Ishikawa (cell line): Measurements from ENCODE around the gene ELOVL3.
A peak's percentile ranks its signal among the peaks of the same experiment; 100 is the strongest.

ENCODE experiments used
- CEBPB ChIP-seq: IDR thresholded peaks from 2 replicates; pipeline ENCODE4 v1.6.1; 2012
- CREB1 ChIP-seq: IDR thresholded peaks from 2 replicates; pipeline ENCODE4 v1.6.1; 2012; ENCODE audit warnings: low read depth
- EGR1 ChIP-seq: IDR thresholded peaks from 2 replicates; pipeline ENCODE4 v1.6.1; 2012
- EP300 ChIP-seq: IDR thresholded peaks from 2 replicates; pipeline ENCODE4 v1.6.1; 2012; ENCODE audit warnings: borderline replicate concordance
- FOXM1 ChIP-seq: IDR thresholded peaks from 2 replicates; pipeline ENCODE4 v1.6.1; 2012; ENCODE audit warnings: low read depth, borderline replicate concordance
- MAX ChIP-seq: IDR thresholded peaks from 2 replicates; pipeline ENCODE4 v1.6.1; 2012
- NFIC ChIP-seq: IDR thresholded peaks from 2 replicates; pipeline ENCODE4 v1.6.1; 2012
- RAD21 ChIP-seq: IDR thresholded peaks from 2 replicates; pipeline ENCODE4 v1.6.1; 2012; ENCODE audit warnings: low read depth
- REST ChIP-seq: IDR thresholded peaks from 2 replicates; pipeline ENCODE4 v1.6.1; 2012; ENCODE audit warnings: low read depth, mild to moderate bottlenecking
- TAF1 ChIP-seq: IDR thresholded peaks from 2 replicates; pipeline ENCODE4 v1.6.1; 2012; ENCODE audit warnings: low read depth, mild to moderate bottlenecking
- TCF12 ChIP-seq: IDR thresholded peaks from 2 replicates; pipeline ENCODE4 v1.6.1; 2012; ENCODE audit warnings: low read depth
- TEAD4 ChIP-seq: IDR thresholded peaks from 2 replicates; pipeline ENCODE4 v1.6.1; 2012
- USF1 ChIP-seq: IDR thresholded peaks from 2 replicates; pipeline ENCODE4 v1.6.1; 2012
- YY1 ChIP-seq: IDR thresholded peaks from 2 replicates; pipeline ENCODE4 v1.6.1; 2012; ENCODE audit warnings: low read depth
- ZBTB7A ChIP-seq: IDR thresholded peaks from 2 replicates; pipeline ENCODE4 v1.6.1; 2012; ENCODE audit warnings: low read depth

ELOVL3 gene

GRCh38 chr10:102229810-102230263, 3.7 kb downstream of the ELOVL3 start:
- TF ChIP-seq TEAD4 (no peak), RAD21 (peak; percentile 100), FOXM1 (no peak), EP300 (no peak; the same call in 1 of the 2 replicates), MAX (peak; percentile 79), EGR1 (peak; percentile 31; the same call in 1 of the 2 replicates)

- TF ChIP-seq YY1 (no peak), CEBPB (no peak), REST (0 out of 2 replicates have a peak, but pooled peaks have one; percentile 9), CREB1 (0 out of 2 replicates have a peak, but pooled peaks have one; percentile 14), TEAD4 (peak; percentile 28; the same call in 1 of the 2 replicates), TAF1 (0 out of 2 replicates have a peak, but pooled peaks have one; percentile 32), MAX (no peak), ZBTB7A (peak; percentile 85; the same call in 1 of the 2 replicates), EGR1 (peak; percentile 81), EP300 (no peak; the same call in 1 of the 2 replicates), FOXM1 (no peak), NFIC (peak; percentile 92), RAD21 (no peak), TCF12 (peak; percentile 72; the same call in 1 of the 2 replicates), USF1 (peak; percentile 30; the same call in 1 of the 2 replicates)
Measured at GRCh38 chr10:102230264-102230860, 4.3 kb downstream of the ELOVL3 start.

- TF ChIP-seq TCF12 (0 out of 2 replicates have a peak, but pooled peaks have one; percentile 2), USF1 (no peak), YY1 (peak; percentile 74), TAF1 (no peak; the same call in none of the 2 replicates), NFIC (no peak), TEAD4 (no peak), CREB1 (no peak), RAD21 (peak; percentile 43; the same call in 1 of the 2 replicates), ZBTB7A (no peak; the same call in 1 of the 2 replicates), EP300 (no peak), MAX (peak; percentile 55), REST (no peak), CEBPB (no peak), FOXM1 (no peak), EGR1 (no peak)
Measured at GRCh38 chr10:102230861-102231356, 4.8 kb downstream of the ELOVL3 start.

GRCh38 chr10:102231357-102232318, 5.5 kb downstream of the ELOVL3 start:
- TF ChIP-seq NFIC (no peak), CEBPB (no peak), ZBTB7A (peak; percentile 35), REST (no peak), RAD21 (peak; percentile 76), CREB1 (no peak), YY1 (no peak), USF1 (no peak), EP300 (no peak), TEAD4 (no peak), TAF1 (no peak; the same call in 1 of the 2 replicates), FOXM1 (peak; percentile 14; the same call in 1 of the 2 replicates), TCF12 (no peak), MAX (peak; percentile 20; the same call in 1 of the 2 replicates), EGR1 (no peak)
